Thyroid gland (tissue), 4 donors: ENCODE data around the gene SETD1A. TPM values are rescaled to one million over a fixed set of nuclear protein-coding genes. Genes with fewer than 3 reads are reported as not detected.

Experiments used
- DNase-seq, 2 donors: peaks; one replicate each; pipeline ENCODE4 v3.0.0-alpha.2; 2019
- H3K27ac ChIP-seq, 3 donors: fragments of 200-600 bp; sonication (generic); 1 replicate in 2 of 3; 2 replicates in 1 of 3; pipeline ENCODE4 v1.5.1; 2016 to 2019; ENCODE audit warnings: mild to moderate bottlenecking in 1 of 3, moderate library complexity in 1 of 3
- H3K27me3 ChIP-seq: fragments of 200-600 bp; sonication (generic); one replicate; pipeline ENCODE4 v1.5.1; 2019
- H3K36me3 ChIP-seq, 2 donors: fragments of 200-600 bp; sonication (generic); one replicate each; pipeline ENCODE4 v1.5.1; 2016 to 2019
- H3K4me1 ChIP-seq, 2 donors: fragments of 200-600 bp; sonication (generic); one replicate each; pipeline ENCODE4 v1.5.1; 2017 to 2019
- H3K4me3 ChIP-seq, 3 donors: fragments of 200-600 bp; sonication (generic); replicated peaks in 1 of 3; 1 replicate in 2 of 3; 2 replicates in 1 of 3; pipeline ENCODE4 v1.5.1; 2016; ENCODE audit warnings: mild to moderate bottlenecking in 1 of 3
- H3K9me3 ChIP-seq: fragments of 200-600 bp; sonication (generic); one replicate; pipeline ENCODE4 v1.5.1; 2017
- POLR2A ChIP-seq, 2 donors: fragments of 450-650 bp; IDR thresholded peaks; one replicate each; pipeline ENCODE4 v1.6.1; 2017; ENCODE audit warnings: antibody characterized with exemption in 2 of 2, mild to moderate bottlenecking in 2 of 2, moderate library complexity in 1 of 2
- WGBS, 2 donors: methylation state at CpG; one replicate each; pipeline ENCODE4 v1.1.5; 2017; 5-methylcytosine and 5-hydroxymethylcytosine counted together
- intact Hi-C: fragments of 100-400 bp; cut with DNase I; formaldehyde crosslinking; loops from one replicate; pipeline ENCODE4 v1.15.1; 2023
- total RNA-seq, 4 donors: library from RNA; depleted of rRNA; stranded (reverse); fragments of >200 nt; gene quantifications; one replicate each; pipeline ENCODE4 v1.2.3, GENCODE V29; 2016
- TF ChIP-seq, protein P1 (sequence below), 6 experiments: fragments of 200-600 bp in 3 of 6; fragments of 450-650 bp in 3 of 6; sonication (generic) in 3 of 6; IDR thresholded peaks; one replicate each; pipeline ENCODE4 v1.5.1; 2016 to 2019; ENCODE audit warnings: antibody characterized with exemption in 6 of 6, mild to moderate bottlenecking in 2 of 6, inconsistent platforms in 1 of 6, moderate library complexity in 1 of 6

The SETD1A gene
- total RNA-seq, 4 donors from 2014 or later, result 7.7 to 11.4 (median 9.2) TPM

DNA sequence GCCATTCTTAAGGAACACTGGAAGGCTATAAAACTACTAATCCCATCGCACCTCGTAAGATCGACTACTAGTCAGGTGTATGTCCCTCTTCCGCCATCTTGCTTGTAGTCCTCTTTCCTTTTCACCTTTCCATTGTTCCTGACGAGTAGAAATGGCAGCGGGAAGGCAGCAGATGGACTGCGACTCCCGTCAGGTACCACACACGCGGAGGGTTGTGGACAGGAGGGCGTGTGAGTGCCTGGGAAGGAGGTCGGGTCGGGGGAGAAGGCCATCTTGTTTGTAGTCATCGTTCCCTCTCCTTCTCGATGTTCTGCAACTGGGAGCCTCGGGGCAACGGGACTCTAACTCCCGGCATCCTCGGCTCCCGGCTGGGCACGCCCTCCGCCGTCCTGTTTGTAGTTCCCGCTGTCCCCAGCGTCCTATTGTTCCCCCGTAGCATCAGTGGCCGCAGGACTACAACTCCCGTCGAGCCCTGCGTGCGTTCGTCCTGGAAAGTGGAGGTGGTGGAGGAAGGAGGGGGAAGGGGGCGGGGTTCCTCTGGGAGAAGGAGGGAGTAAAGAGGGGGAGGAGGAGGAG, 34.5 kb upstream of the SETD1A start:
- peaks cover 9 to 10% of the 10 kb centered on the region in 2 donors for H3K4me1 ChIP-seq
- 1% methylated on average over 27 to 29 of the region's 33 CpGs for WGBS, 2 donors
- TF ChIP-seq, protein P1, sequence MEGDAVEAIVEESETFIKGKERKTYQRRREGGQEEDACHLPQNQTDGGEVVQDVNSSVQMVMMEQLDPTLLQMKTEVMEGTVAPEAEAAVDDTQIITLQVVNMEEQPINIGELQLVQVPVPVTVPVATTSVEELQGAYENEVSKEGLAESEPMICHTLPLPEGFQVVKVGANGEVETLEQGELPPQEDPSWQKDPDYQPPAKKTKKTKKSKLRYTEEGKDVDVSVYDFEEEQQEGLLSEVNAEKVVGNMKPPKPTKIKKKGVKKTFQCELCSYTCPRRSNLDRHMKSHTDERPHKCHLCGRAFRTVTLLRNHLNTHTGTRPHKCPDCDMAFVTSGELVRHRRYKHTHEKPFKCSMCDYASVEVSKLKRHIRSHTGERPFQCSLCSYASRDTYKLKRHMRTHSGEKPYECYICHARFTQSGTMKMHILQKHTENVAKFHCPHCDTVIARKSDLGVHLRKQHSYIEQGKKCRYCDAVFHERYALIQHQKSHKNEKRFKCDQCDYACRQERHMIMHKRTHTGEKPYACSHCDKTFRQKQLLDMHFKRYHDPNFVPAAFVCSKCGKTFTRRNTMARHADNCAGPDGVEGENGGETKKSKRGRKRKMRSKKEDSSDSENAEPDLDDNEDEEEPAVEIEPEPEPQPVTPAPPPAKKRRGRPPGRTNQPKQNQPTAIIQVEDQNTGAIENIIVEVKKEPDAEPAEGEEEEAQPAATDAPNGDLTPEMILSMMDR (IDR thresholded peaks at IDR 0.05), result no peak
- peak in 1 of 2 donors; percentile 48 for TF ChIP-seq POLR2A (IDR thresholded peaks at IDR 0.05)
- peak; percentile 100 for DNase-seq
- intact Hi-C loops, result no loop called here
- H3K9me3 ChIP-seq, result no peaks in the 10 kb centered on the region
- peak overlapping the region; percentile 9 to 84 (median 18) for H3K4me3 ChIP-seq
- H3K27ac ChIP-seq, result peak overlapping the region; percentile 92 to 94 (median 93)
- H3K36me3 ChIP-seq, result no peaks in the 10 kb centered on the region
- no peaks in the 10 kb centered on the region for H3K27me3 ChIP-seq

DNA sequence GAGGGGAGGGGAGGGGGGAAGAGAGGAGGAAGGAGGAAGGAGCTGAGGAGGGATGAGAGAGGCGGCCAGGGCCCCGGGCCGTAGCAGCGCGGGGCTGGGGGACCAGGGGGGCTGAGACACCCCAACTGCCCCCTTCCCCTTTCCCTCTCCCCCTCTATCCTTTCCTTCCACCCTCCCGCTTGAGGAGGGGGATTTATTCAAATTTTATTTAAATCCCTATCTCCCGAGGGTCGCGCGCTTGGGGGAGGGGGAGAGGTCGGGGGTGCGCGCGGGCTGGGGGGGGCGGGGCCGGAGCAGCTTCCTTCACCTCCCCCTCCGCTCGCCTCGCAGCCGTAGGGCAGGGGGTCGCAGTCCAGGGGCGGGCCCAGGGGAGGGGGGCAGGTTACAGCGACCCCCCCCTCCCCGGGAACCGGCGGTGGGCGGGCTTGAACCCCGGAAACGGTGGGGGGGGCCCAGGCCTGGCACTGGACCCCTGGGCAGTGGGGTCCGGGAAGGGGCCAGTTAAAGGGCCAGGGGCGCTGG, 33.9 kb upstream of the SETD1A start, which contains the start of gene FBXL19:
FBXL19 (plus strand) TSS at position 19 of the 522 bp plus-strand sequence. CDS start 2,183 bp downstream, outside the sequence.
- no peaks in the 10 kb centered on the region for H3K36me3 ChIP-seq
- H3K27me3 ChIP-seq, result no peaks in the 10 kb centered on the region
- no peaks in the 10 kb centered on the region for H3K9me3 ChIP-seq
- H3K27ac ChIP-seq, result peak within 1 kb of the TSS; percentile 92 to 94 (median 93)
- TF ChIP-seq POLR2A (IDR thresholded peaks at IDR 0.05), result no peak
- TF ChIP-seq, protein P1 (IDR thresholded peaks at IDR 0.05), result no peak
- peaks cover 9 to 10% of the 10 kb centered on the region in 2 donors for H3K4me1 ChIP-seq
- peak in 1 of 2 donors; percentile 39 for DNase-seq
- intact Hi-C loops, result no loop called here
- WGBS, 2 donors, result 2 to 3% methylated on average over 6 to 18 of the region's 31 CpGs
- H3K4me3 ChIP-seq, result peak within 1 kb of the TSS; percentile 9 to 84 (median 18)

DNA sequence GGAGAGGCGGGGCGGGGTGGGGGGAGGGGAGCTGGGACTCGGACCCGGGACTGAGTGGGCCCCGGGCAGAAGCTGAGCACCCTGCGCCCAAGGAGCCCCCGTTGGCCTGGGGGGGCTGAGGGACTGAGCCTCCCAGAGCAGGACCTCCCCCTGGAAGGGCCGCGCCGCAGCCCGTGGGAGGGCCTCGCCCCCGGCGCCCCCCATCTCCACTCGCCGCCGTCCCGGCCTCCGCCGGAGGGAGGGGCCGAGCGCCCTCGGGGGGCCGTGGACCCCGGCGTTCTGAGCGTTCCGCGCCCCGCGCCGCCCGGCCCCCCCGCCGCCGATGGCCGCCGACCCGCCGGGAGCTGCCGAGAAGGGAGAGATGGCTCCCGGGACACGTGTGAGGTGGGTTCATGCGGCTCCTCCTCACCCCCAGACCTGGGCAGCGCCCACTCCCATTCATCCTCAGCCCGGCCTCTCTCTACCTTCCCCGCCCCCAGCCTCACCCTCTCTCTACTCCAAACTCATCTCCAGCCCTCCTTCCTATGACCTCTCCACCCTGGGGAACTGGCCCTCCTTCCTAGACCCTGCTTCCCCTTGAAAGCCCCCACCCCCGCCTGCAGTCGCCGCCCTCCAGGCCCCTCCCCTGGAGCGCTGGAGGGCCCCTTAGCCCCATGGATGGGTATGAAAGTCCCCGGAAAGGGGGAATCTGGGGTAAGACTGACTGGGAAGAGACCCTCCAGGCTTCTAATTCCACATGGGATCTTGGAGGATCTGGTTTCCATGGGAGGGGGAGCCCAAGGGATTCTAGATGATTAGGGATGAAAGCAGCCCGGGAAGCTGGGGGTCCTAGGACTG, 33.3 kb upstream of the SETD1A start:
- H3K27ac ChIP-seq, result peak overlapping the region; percentile 22 to 92 (median 63)
- TF ChIP-seq, protein P1 (IDR thresholded peaks at IDR 0.05), result no peak
- no peak for TF ChIP-seq POLR2A (IDR thresholded peaks at IDR 0.05)
- H3K27me3 ChIP-seq, result no peaks in the 10 kb centered on the region
- intact Hi-C loops, result no loop called here
- H3K36me3 ChIP-seq, result no peaks in the 10 kb centered on the region
- peak overlapping the region in 2 of 3 donors; percentile 7 to 84 for H3K4me3 ChIP-seq
- 7% methylated on average over 23 to 26 of the region's 53 CpGs for WGBS, 2 donors
- no peaks in the 10 kb centered on the region for H3K9me3 ChIP-seq
- peaks cover 9 to 10% of the 10 kb centered on the region in 2 donors for H3K4me1 ChIP-seq
- peak in 1 of 2 donors; percentile 26 for DNase-seq

DNA sequence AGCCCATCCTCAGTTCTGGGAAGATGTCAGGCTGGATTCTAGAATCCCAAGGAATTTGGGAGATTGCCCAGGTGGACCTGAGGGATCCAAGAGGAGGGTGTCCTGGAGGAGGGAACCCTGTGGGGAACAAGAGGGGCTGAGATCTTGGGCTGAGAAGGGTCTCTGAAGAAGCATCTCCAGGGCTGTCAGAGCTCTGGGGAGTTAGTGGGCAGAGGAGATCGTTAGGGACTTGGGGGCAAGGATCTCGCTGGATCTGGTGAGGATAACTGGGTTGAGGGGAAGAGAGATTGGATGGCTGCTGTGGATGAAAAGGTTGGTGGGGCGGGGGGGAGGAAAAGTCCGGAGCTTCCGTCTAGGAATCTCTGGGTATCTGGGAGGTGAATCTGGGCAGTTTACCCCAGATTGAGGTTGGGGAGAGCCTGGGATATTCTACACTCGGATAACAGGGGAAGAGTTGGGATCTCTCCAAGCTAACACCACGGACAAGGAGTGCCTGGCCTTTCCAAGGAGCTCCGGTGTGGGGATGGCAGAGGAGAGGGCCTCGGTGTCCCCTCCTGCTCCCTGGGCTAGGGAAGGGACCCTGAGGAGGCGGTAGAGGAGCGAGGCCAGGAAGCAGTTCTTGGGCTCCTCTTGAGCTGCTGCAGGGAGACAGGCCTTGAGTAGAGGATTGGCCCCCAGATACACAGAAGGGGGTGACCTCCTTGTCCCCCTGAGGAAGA, 32.5 kb upstream of the SETD1A start:
- Histone ChIP-seq H3K27me3 (no peaks in the 10 kb centered on the region), H3K27ac (peak overlapping the region in 1 of 3 donors; percentile 92), H3K9me3 (no peaks in the 10 kb centered on the region), H3K4me1 (peaks cover 9 to 10% of the 10 kb centered on the region in 2 donors), H3K4me3 (peak overlapping the region in 1 of 3 donors; percentile 84), H3K36me3 (peaks cover 0 to 4% of the 10 kb centered on the region in 2 donors)
- no peak for TF ChIP-seq POLR2A (IDR thresholded peaks at IDR 0.05)
- TF ChIP-seq, protein P1 (IDR thresholded peaks at IDR 0.05), result no peak
- intact Hi-C loops, result no loop called here
- DNase-seq, result no peak
- WGBS, 2 donors, result 71 to 78% methylated on average over 9 to 11 of the region's 11 CpGs
